Activated CD4-positive, CD25-positive, alpha-beta regulatory T cell (primary cell): Measurements from ENCODE around the gene LDLRAD3.

Experiments used
- DNase-seq, 4 experiments: peaks; one replicate each; lab custom pipeline; 2025; lab: John Stamatoyannopoulos, UW

The LDLRAD3 gene

DNA sequence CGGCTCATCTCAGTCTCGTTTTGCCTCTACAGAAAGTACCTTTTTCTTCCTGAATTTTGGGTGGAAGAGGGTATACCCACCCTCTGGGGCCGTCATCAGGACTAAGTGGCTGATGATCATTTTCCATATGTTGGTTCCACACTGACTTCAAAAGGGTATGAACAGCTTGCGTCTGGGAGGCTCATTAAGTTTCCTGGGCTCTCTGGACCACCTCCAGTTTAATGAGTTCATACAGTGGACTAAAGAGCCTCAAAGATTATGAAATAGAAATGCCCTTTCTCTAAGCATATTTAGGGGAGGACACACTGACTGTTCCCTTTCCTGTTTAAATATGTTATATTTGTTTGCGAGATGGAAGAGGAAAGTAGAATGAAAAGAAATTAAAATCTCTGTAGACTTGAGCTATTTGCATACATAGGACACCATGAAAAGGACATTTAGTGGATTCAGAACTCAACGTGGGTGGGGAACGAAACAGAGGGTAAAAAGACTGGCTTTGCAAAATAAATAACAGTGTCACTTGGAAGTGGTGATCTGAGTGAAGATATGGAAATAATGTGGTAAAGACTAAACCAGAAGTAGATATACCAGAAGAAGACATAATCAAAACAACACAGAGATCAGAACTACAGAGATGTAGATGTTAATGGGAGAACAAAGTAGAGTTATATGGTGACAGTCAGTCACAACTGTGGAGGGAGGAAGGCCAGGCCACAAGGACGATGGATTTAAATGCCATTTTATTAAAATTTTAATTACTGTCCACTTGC is 18.7 kb downstream of the LDLRAD3 start:
- no peak for DNase-seq

DNA sequence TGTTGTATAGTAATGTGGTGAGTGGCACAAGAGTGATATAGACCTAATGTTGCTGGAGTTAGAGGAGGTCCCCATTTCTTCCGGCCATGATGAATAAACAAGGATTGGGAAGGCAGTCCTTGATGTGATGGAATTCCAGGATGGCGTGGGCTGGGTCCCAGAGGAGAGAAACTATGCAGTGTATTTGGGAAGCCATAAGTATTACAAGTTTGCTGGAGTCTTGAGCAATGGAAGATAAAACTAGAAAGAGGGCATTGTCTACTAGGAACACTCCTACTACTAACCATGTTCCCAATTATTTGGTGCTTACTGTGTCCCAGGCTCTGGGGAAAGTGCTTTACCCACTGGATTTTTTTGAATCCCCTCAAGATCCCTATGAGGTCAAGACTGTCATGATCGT is 20.0 kb downstream of the LDLRAD3 start:
- no peak for DNase-seq

DNA sequence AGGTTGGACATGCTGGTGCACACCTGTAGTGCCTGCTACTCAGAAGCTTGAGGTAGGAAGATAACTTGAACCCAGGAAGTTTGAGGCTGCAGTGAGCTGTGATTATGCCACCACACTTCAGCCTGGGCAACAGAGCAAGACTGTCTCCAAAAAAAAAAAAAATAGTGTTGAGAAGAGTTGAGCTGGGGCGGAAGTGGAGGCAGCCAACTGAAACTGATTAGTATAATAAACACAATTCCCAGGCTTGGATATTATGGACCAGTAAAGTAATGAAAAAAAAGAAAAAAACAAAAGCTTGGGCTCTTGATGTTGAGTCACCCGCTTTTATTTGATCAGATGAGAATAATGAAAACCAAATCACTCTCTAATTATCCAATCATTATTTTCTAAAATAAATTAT is 21.0 kb downstream of the LDLRAD3 start:
- no peak for DNase-seq

DNA sequence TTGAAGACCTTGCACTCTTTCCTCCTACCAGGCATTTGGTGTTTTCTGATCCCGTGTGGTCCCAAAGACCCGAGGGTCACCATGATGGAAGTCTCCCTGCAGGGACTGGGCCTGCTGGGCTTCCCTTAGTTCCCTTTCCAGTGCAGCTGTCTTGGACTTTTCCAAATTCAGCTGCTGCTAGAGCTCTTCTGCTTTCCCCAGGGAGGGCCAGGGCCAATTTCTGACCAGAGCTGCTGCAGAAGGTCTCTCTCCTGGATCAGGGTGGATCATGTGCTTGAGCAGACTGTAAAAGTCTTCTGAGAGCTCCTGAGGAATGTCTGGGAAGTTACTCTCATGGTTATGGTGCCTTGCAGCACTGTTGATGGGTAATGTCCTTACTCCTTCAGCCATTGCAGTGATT is 23.2 kb downstream of the LDLRAD3 start:
- no peak for DNase-seq

DNA sequence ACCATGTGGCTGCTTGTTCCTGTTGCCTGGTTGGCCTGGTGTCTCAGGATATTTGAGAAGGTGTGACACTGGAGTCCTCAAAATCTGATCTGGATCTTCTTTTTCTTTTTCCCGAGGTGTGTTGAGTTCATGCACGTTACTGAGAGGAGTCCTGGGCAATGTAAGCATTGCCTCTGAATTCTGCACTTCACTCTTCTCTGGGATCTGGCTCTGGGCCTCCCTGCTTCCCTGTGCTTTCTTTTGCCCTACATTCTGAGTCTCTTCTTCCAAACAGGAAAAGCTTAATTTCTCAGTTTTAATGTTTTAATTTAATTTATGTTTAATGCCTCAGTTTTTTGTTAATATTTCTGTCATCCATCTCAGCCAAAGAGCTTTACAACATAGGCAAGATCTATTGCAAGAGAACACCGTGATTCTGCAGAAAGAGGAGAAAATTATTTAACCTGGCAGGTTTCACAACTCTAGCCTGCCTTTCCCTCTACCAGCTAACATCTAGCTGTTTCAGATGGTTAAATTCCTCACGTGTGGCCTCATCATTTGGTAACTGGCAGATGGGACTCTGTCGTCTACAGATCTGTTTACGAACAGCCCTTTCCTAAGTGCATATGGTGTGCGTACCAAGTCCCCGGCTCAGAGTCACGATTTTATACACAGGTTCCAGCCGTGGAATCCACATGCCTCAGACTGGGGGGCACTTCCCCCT is 24.7 kb downstream of the LDLRAD3 start:
- no peak for DNase-seq

DNA sequence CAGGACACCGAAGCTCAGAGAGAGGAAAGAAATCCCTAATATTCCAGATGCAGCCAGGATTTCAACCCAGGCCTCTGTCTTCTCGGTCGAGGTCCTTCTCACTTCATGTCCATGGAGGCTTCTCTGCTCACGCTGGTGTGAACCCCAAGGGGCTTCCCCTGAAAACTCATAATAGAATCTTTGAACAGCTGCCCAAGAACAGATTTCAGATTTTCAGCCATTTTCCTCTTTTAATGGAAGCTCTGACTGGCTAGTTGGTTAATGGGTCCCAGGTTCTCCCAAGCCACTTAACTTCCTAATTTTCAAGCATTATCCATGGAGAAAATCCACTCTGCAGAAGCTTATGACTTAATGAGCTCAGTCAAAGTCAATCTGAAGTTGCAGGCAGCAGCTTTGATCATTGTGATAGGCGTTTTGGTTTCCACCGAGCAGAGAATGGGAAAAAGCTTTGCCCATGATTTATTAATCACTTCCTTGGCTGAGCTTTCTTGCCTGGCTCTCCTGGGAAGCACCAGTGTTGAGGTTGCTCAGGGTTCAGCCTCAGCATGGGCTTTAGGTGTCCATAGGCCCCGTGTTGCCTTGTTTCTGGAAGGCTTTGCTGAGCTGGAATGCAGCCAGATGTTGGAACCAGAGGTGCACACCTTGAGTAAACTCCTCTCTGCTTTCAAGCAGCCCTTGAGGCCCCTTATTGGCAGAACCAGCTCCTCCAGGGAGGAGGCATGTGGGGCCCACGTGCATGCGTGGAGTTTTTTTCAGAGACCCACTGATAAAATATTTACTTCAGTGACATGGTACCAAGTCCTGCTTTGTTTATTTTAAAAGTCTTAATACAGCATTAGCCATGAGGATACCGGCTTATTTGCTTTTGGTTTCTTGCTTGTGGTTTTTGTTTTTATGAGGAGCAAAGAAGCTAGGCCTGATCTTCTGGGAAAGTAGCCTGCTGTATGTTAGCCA is 25.5 kb downstream of the LDLRAD3 start:
- no peak for DNase-seq

DNA sequence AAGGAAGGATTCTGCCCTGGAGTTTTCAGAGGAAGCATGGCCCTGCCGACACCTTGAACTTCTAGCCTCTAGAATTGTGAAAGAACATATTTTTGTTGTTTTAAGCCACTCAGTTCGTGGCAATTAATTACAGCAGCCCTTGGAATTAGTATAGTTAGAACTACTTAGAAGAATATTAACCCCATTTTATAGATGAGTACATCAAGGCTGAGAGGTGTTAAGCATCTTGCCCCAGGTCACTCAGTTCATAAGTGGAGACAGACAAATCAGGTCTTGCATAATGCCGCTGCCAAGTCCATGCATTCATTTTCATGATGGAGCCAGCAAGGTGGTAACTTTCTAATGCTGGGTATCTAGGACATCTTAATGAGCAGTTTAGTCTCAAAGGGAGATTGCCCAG is 26.6 kb downstream of the LDLRAD3 start:
- DNase-seq = no peak

DNA sequence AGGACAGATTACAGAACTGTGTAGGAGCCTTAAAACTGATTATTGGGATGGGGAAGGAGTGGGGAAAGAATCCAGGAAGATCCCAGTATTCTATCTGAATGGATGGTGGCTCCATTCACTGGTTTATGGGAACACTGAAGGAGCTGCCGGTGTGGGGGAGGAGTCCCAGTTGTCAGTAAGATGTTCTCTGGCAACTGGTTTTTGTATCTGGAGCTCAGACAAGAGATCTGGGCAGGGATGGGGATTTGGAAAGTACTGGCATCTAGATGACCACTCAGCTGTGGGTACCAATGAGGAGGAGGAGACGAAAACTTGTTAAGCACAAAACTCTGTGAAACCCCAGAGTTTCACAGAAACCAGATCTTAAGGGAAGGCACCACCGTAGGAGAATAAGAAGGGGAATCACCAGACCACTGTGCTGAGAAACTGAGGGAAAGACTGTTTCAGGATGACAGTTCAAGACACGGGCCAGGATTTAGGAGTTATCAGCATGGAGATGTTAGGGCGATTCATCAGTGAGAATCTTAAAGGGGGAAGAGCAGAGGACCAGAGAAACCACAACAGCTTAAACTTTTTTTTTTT is 28.1 kb downstream of the LDLRAD3 start:
- no peak for DNase-seq

DNA sequence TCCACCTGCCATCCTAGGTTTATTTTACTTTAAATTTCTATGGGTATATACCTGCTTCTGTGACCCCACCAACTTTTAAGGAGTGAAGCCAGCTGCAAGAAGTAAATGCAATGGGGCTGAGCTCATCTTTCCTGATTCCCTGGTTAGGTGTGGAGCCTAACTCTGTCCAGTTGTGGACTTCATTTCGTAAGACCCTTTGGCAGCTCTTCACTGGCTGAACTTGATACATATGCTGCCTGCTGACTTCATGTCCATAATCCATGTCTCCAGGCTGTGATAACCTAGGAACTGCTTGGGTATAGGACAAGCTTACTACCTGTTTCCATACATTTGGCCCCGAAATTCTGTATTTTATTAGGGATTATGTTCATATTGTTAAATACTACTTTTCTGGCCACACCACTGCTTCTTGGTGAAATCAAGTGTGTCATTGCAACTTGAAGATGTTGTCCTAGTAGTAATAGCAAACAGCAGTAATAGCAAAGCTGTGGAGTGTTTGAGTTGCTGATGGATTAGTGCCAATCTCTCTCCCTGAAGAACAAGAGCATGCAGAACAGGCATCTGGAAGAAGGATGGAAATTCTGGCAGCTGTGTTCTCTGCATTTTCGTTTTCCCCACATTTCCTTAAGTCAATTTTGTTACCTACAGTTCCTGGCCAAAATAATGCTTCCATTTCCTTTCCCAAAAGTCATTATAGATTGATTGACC is 31.2 kb downstream of the LDLRAD3 start:
- no peak for DNase-seq

DNA sequence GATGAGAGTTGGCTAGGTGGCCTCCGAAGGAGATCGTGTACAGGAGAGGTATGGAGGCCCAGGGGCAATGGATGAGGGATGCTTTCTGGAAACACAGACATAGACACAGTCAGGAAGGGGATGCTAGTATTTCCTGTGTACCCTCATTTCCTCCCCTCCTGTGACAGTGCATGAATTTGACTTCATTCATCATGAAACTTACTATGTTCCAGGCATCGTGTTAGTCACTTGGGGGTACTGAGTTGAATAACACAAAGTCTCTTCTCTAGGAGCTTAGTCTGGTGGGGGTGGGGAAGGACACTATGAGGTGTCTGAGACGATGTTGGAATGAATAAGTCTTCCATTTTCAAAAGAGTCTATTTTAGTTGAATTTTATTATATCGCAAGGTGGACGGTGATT is 32.6 kb downstream of the LDLRAD3 start:
- no peak for DNase-seq

DNA sequence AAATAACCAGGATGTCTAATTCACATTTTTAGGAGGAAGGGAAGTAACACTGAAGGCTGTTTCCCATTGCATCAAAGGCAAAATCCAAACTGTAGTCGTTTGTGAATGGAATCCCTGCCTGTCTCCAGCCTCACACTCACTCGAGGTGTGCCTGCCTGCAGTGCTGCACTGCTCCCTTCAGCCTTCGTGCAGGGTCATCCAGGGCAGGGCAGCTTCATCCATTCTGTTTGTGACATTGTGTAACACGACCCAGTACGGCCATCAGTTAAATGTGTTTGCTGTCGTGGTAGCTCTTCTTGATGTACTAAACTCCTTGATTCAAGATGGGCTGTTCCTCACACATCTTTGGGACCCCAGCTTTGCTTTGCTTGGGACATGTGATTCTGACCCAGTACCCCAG is 34.3 kb downstream of the LDLRAD3 start:
- DNase-seq = no peak

DNA sequence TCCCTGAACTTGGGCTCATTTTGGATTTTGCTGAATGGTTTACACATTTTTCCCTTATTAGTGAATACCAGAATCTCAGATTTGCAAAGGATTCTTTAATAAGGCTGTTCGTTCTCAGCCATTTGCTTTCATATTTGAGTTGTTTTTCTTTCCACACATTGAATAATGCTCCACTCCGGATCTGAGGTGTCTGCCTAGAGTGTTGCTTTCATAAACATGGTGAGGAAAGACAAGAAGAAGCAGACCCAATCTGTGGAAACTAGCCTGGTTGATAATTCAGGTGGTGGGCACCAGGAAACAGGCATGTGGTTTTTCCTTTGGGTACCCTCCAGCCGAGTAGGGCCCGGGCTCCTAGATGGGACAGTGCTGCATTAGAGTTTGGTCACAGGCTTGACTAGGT is 35.0 kb downstream of the LDLRAD3 start:
- DNase-seq = no peak

DNA sequence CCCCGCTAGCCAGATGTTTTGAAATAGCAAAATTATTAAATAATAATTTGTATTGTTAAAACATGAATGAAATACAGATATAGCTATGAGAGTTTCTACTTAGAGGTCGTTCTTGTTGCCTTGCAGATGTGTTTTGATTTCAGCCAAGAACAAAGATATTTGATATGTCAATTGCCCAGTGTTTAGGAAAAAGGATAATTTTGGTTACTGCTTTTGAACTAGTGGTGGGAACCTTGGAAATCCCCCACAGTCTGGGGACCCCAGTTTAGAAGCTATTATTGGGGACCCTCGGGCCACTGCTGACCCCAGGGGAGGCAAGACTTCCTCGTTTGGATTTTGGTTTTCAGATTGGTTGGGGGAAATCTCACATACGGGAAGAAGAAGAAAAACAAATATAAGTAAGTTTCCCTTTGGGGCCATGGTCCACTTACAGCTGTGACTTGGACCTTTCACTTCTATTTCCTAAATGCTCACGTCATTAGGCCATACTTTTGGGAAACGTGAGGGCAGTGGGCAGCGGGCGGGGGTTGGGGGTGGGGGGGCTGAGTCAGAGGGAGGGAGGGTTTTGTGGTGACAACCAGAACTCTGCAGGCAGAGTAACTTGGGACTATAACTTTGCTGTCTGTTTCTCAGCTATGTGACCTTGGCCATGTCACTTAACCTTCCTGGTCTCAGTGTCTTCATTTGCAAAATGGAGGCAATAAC is 37.0 kb downstream of the LDLRAD3 start:
- no peak for DNase-seq

DNA sequence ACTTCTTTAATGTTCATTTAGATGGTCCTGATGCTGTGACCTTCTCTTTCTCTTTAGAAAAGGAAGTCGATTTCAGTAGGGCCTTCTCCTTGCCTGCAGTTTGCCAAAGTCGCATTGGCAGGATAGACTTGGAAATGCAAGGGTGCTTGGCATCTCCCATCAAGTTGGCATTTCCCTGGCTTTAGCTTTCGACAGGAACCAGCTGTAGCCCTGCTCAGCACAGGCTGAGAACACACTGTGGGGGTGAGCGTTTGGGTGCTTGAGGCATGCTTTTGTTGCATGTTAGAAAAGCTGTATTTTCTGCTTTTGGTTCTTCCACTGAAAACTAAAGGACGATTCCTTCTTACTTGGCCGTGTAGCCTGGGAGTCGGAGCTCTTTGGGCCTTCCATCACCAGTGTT is 37.7 kb downstream of the LDLRAD3 start:
- DNase-seq = no peak

DNA sequence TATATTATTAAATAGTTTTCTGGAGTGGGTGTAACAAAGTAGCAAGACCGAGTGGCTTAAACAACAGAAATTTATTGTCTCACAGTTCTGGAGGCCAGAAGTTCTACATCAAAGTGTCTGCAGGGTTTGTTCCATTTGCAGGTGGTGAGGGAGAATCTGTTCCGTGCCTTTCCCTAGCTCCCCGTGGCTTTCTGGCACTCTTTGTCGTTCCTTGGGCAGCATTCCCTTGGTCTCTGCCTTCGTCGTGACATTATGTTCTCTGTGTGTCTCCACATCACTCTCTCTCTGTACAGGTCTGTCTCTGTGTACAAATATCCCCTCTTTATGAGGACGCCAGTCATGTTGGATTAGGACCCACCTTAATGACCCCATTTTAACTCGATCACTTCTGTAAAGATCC is 38.2 kb downstream of the LDLRAD3 start:
- DNase-seq = no peak

DNA sequence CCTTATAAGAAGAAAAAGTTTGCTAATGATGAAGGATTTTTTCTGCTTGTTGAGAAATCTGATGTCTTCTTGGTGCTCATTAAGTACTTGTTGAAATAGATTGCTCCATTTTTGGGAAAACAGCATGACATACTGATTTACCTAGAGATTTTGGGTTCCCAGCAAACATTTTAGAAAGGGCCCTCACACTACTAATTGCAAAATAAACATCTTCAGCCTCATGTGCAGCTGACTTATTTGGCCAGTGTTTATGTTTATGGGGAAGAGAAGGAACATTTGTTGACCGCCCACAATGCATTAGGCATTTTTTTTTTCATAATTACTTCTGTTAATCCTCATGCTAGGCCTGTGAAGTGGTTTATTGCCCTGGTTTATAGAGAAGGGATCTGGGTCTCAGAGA is 40.1 kb downstream of the LDLRAD3 start:
- DNase-seq = no peak

DNA sequence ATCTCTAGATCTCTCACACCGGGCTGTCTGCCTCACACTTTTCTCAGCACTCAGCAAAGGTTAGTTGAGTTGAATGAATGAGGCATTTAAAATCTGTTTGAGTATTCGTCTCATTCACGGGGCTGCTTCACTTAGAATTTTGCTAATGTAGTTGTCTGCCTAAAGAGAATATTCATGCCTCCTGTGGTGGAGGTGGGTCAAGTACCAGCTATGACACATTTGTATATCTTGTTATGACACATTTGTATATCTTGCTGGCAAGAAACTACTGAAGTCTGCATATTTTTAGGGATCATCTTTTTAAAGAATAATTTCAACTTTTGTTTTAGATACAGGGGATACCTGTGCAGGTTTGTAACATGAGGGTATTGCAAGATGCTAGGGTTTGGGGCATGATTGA is 43.1 kb downstream of the LDLRAD3 start:
- no peak for DNase-seq

DNA sequence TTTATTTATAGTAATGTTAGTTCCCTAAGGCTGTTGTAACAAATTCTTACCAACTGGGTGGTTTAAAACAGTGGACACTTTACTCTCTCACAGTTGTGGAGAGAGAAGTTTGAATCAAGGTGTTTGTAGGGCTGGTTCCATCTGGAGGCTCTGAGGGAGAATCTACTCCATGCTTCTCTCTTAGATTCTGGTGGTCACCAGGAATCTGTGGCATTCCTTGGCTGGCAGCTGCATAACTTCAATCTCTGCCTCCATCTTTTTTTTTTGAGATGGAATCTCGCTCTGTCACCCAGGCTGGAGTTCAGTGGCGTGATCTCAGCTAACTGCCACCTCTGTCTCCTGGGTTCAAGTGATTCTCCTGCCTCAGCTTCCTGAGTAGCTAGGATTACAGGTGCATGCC is 46.3 kb downstream of the LDLRAD3 start:
- no peak for DNase-seq

DNA sequence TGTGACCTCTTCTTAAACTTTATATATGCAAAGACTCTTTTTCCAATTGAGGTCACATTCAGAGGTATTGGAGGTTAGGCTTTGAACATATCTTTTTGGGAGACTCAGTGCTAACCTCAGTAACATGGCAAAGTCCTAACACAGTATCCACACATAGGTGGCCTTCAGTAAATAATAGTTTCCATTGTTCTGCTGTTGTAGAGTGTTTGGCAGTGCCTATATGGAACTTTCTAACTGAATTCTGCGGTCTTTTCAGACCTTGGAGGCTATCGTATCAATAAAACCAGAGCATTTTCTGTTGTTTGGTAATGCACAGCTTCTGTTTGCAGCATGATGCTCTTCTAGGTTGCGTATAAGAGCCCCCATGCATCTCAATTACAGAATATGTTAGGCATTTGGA is 47.0 kb downstream of the LDLRAD3 start:
- no peak for DNase-seq

DNA sequence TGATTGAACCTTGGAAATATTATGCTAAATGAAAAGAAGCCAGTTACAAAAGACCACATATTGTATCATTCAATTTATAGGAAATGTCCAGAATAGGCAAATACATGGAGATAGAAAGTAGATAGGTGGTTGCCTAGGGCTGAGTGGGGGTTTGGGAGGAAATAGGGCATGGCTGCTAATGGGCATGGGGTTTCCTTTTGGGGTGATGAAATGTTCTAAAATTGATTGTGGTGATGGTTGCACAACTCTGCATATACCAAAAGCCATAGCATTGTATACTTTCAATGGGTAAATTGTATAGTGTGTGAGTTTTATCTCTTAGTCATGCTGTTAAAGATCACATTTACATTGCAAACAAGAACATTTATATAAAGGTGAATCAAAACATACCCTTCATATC is 48.7 kb downstream of the LDLRAD3 start:
- DNase-seq = no peak

DNA sequence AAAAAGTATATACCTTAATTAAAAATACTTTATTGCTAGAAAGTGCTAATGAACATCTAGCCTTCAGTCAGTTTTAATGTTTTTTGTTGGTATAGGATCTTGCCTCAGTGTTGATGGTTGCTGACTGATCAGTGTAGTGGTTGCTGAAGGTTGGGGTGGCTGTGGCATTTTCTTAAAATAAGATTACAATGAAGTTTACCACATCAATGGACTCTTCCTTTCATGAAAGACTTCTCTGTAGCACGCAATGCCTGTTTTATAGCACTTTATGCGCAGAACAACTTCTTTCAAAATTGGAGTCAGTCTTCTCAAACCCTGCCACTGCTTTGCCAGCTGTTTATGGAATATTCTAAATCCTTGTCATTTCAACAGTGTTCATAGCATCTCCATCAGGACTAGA is 50.6 kb downstream of the LDLRAD3 start:
- no peak for DNase-seq
